Mesodermal cell (in vitro differentiated cells): ENCODE measurements around the gene HELT.

Source experiments
- H3K27ac ChIP-seq: 2 replicates; pipeline ENCODE4 v1.7.0; 2013; ENCODE audit warnings: mild to moderate bottlenecking, low read depth, low read length, moderate library complexity; ENCODE audit not compliant: severe bottlenecking
- H3K36me3 ChIP-seq: 2 replicates; pipeline ENCODE4 v1.7.1; 2013; ENCODE audit warnings: mild to moderate bottlenecking, low read length, moderate library complexity; ENCODE audit not compliant: control insufficient read depth, insufficient read depth
- H3K4me1 ChIP-seq: one replicate; pipeline ENCODE4 v1.7.1; 2013; ENCODE audit warnings: mild to moderate bottlenecking, low read length; ENCODE audit not compliant: insufficient read depth, control insufficient read depth, poor library complexity, severe bottlenecking
- H3K4me3 ChIP-seq: 2 replicates; pipeline ENCODE4 v1.7.0; 2013; ENCODE audit warnings: low read length, control low read depth, mild to moderate bottlenecking; ENCODE audit not compliant: insufficient read depth, poor library complexity, severe bottlenecking; ENCODE audit errors: extremely low read depth
- H3K9me3 ChIP-seq: 2 replicates; pipeline ENCODE4 v1.7.1; 2013; ENCODE audit warnings: mild to moderate bottlenecking, low read length, moderate library complexity; ENCODE audit not compliant: control insufficient read depth
- WGBS, 2 experiments: methylation state at CpG; one replicate each; pipeline ENCODE4 v1.1.5; 2013; ENCODE audit warnings: missing lambda C conversion rate in 2 of 2; ENCODE audit not compliant: insufficient coverage in 2 of 2; 5-methylcytosine and 5-hydroxymethylcytosine counted together

Gene HELT

GRCh38 chr4:185019456-185020292 is 1.4 kb downstream of the HELT start:
- H3K27ac ChIP-seq, result no peak overlapping the region
- WGBS, 2 experiments, result 0 to 1% methylated on average over 40 of the region's 57 CpGs
- H3K4me3 ChIP-seq, result no peak overlapping the region
- H3K4me1 ChIP-seq, result peaks cover 11% of the 10 kb centered on the region
- H3K9me3 ChIP-seq, result no peaks in the 10 kb centered on the region
- no peaks in the 10 kb centered on the region for H3K36me3 ChIP-seq

DNA sequence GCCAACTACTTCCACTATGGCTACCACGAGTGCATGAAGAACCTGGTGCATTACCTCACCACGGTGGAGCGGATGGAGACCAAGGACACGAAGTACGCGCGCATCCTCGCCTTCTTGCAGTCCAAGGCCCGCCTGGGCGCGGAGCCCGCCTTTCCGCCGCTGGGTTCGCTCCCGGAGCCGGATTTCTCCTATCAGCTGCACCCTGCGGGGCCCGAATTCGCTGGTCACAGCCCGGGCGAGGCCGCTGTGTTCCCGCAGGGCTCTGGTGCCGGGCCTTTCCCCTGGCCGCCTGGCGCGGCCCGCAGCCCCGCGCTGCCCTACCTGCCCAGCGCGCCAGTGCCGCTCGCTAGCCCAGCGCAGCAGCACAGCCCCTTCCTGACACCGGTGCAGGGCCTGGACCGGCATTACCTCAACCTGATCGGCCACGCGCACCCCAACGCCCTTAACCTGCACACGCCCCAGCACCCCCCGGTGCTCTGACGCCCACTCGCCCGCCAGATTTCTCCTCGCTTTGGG is 2.1 kb downstream of the HELT start:
- no peak overlapping the region for H3K4me3 ChIP-seq
- peaks cover 11% of the 10 kb centered on the region for H3K4me1 ChIP-seq
- H3K27ac ChIP-seq, result no peak overlapping the region
- H3K36me3 ChIP-seq, result no peaks in the 10 kb centered on the region
- no peaks in the 10 kb centered on the region for H3K9me3 ChIP-seq
- WGBS, 2 experiments, result 1% methylated on average over 28 to 35 of the region's 48 CpGs

DNA sequence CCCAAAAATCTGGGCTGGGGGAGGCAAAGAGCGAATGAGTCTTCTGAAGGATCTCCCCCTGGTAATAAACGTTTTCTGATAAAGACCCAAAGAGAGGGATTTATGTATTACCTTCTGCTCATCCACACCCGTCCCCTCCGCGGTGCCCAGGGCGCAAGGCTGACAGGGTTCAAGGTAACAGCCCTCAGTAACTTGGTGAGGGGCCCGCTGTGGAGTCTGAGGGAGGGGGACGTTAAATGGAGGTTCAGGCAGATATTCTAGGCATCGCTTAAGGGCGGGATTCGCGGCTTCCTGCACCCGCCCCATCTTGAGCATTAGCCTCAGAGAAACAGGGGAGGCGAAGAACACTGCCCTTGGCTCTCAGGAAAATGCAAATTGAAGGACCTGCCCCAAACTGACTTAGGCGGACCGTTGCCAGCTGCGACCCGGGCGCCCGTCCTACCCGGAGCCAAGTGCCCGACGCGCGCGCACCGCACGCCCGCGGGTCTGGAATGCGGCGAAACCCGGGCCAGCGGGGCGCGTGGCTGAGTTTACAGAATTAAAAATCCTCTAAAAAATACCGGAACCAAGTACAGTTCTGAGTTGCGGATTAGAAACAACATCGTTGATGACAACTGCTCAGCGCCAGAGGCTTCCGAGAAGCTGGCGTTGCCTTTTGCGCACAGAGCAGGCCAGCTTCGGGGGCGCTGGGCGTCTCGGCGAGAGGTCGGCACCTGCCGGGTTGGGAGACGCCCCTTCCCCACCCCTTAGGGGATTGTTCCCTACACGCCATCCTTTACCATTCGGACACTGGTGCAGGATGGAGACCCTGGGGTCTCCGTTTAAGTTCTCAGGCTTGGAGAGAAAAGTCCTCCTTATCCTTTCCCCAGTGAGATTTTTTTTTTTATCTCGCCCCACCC is 2.8 kb downstream of the HELT start:
- no peak overlapping the region for H3K4me3 ChIP-seq
- 1 to 2% methylated on average over 39 to 46 of the region's 55 CpGs for WGBS, 2 experiments
- no peak overlapping the region for H3K27ac ChIP-seq
- no peaks in the 10 kb centered on the region for H3K36me3 ChIP-seq
- peaks cover 11% of the 10 kb centered on the region for H3K4me1 ChIP-seq
- H3K9me3 ChIP-seq, result no peaks in the 10 kb centered on the region

DNA sequence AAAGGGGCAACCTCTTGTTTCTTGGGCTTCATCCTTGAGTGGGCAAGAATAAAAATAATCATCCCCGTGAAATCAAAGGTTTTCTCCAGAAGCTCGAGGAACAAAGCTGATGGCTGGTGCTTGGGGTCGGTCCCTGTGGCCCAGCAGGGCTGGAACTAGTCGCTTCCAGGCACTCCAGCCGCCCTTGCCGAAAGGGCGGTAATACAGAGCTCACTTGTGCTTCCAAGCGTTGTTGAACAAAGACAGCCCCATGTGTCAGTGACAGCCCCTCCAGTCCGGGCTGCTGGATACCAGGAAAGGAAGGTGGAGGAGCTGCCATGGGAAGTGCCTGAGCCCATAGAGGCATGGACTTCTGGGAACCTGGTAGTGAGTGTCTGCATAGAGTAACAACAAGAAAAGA is 5.2 kb downstream of the HELT start:
- H3K4me1 ChIP-seq, result peaks cover 7% of the 10 kb centered on the region
- WGBS, 2 experiments, result 45 to 48% methylated on average over 9 of the region's 9 CpGs

GRCh38 chr4:185028625-185029024 is 10.3 kb downstream of the HELT start:
- Histone ChIP-seq H3K27ac (no peak overlapping the region), H3K9me3 (no peaks in the 10 kb centered on the region), H3K4me3 (no peak overlapping the region), H3K36me3 (no peaks in the 10 kb centered on the region), H3K4me1 (no peaks in the 10 kb centered on the region)
- WGBS, 2 experiments, result 97 to 100% methylated on average over 3 to 6 of the region's 8 CpGs

More for the DNA sequence above, 5.2 kb downstream of the HELT start:
- Histone ChIP-seq H3K4me3 (no peak overlapping the region), H3K27ac (no peak overlapping the region), H3K9me3 (no peaks in the 10 kb centered on the region), H3K36me3 (no peaks in the 10 kb centered on the region)

GRCh38 chr4:185031611-185032010 is 13.3 kb downstream of the HELT start:
- WGBS, 2 experiments, result 59 to 73% methylated on average over 3 to 5 of the region's 6 CpGs
- H3K4me1 ChIP-seq, result no peaks in the 10 kb centered on the region
- H3K27ac ChIP-seq, result no peak overlapping the region
- H3K9me3 ChIP-seq, result no peaks in the 10 kb centered on the region
- H3K4me3 ChIP-seq, result no peak overlapping the region
- H3K36me3 ChIP-seq, result no peaks in the 10 kb centered on the region

- H3K4me1 ChIP-seq, result no peaks in the 10 kb centered on the region
- H3K9me3 ChIP-seq, result no peaks in the 10 kb centered on the region
- no peak overlapping the region for H3K4me3 ChIP-seq
- WGBS, 2 experiments, result 89 to 92% methylated on average over 8 of the region's 9 CpGs
- H3K36me3 ChIP-seq, result no peaks in the 10 kb centered on the region
- H3K27ac ChIP-seq, result no peak overlapping the region
Observed at GRCh38 chr4:185033072-185033471, 14.8 kb downstream of the HELT start.

DNA sequence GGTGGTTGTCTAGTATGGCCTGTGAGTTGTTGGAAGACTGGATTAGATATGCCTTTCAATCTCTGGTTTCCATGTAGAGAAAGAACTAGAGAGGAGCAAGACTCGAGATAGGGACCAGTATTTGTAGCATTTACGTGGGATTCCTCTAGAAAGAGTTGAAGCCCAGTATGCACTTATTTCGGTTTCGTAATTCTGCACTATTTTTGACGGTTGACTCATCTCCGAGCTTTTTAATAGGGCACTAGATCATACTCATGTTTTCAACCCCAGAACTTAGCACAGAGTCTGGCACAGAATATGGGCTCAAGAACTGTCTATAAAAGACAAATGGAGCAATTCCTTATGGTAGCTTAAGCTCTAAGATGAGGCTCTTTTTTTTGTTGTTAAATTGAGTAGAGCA is 15.7 kb downstream of the HELT start:
- WGBS, 2 experiments, result 86 to 98% methylated on average over 5 of the region's 6 CpGs
- H3K36me3 ChIP-seq, result no peaks in the 10 kb centered on the region

DNA sequence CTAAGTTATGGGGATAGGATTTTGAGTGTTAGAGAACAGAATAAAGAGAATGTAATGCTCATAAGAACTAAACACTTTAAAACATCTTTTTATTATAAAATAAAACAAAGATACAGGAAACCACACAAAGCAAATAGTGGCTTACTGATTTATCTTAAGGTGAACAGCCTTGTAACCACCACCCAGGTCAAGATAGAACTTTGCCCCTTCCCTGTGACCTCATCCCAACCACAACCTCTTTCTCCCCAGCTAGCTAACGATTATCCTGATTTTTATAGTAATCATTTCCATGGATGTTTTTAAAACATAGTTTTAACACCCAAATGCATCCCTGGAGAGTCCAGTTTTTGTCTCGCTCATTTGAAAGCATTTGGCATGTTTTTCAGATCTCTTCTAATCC is 17.0 kb downstream of the HELT start:
- 87 to 92% methylated on average over 1 to 2 of the region's 2 CpGs for WGBS, 2 experiments
- no peaks in the 10 kb centered on the region for H3K36me3 ChIP-seq
- no peak overlapping the region for H3K4me3 ChIP-seq
- H3K27ac ChIP-seq, result no peak overlapping the region
- H3K9me3 ChIP-seq, result no peaks in the 10 kb centered on the region
- no peaks in the 10 kb centered on the region for H3K4me1 ChIP-seq

More for the DNA sequence above, 15.7 kb downstream of the HELT start:
- Histone ChIP-seq H3K9me3 (no peaks in the 10 kb centered on the region), H3K27ac (no peak overlapping the region), H3K4me1 (no peaks in the 10 kb centered on the region), H3K4me3 (no peak overlapping the region)

DNA sequence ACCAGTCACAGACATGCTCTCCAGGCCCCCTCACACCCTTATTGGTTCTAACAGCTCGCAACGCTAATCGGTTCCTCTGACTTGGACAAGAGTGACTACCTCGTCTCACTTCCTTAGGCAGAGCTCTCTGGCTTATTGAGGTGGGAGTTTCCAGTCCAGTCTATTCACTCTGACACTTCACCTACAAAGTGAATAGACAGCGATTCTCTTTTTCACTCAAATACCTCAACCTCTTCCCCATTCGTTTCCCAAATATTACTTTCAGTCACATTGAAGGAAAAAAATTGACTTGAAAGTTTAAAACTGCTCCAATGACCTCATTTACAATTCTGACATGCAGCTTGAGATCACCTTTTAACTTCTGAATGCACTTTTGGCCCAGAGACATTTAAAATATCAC is 17.7 kb downstream of the HELT start:
- WGBS, 2 experiments, result 95 to 100% methylated on average over 1 to 4 of the region's 6 CpGs
- no peaks in the 10 kb centered on the region for H3K36me3 ChIP-seq
- no peak overlapping the region for H3K4me3 ChIP-seq
- H3K9me3 ChIP-seq, result no peaks in the 10 kb centered on the region
- no peaks in the 10 kb centered on the region for H3K4me1 ChIP-seq
- H3K27ac ChIP-seq, result no peak overlapping the region
